IMR-90 (cell line): ENCODE data around the gene MPZL1. TPM values are rescaled to one million over a fixed set of nuclear protein-coding genes. Genes with fewer than 3 reads are reported as not detected.

Source experiments
- ATAC-seq: fragments of 200-7000 bp; cut with Tn5 transposase; 2 replicates; pipeline ENCODE4 v1.9.1; 2020; ENCODE audit warnings: low read depth, mild to moderate bottlenecking, moderate library complexity
- BruUV-seq: library from RNA; stranded (reverse); fragments of 400-500 nt; replicated peaks from 2 replicates; lab custom pipeline; 2021; lab: Mats Ljungman, UMichigan
- CTCF ChIA-PET: fragments of 300-600 bp; formaldehyde crosslinking; extraction: SDS; loops from one replicate; lab custom pipeline; 2021; ENCODE audit warnings: antibody characterized with exemption; lab: Yijun Ruan, JAX
- POLR2A ChIA-PET: fragments of 300-600 bp; sonication (Branson Sonifier 250); formaldehyde crosslinking; loops from one replicate; lab custom pipeline; 2022; ENCODE audit warnings: antibody characterized with exemption; ENCODE audit not compliant: unreplicated experiment; lab: Charles Lee
- DNase-seq: peaks from one replicate; pipeline ENCODE4 v3.0.0; 2013
- H2AFZ ChIP-seq: replicated peaks from 2 replicates; pipeline ENCODE3; 2013; ENCODE audit warnings: low read length, mild to moderate bottlenecking; ENCODE audit not compliant: poor library complexity
- H2AK5ac ChIP-seq: 2 replicates; pipeline ENCODE4 v1.6.1; 2013; ENCODE audit warnings: low read depth, low read length, inconsistent platforms
- H2AK9ac ChIP-seq: replicated peaks from 2 replicates; pipeline ENCODE3; 2013; ENCODE audit warnings: mild to moderate bottlenecking, low read depth, low read length, moderate library complexity; ENCODE audit not compliant: poor library complexity
- H2BK120ac ChIP-seq: 2 replicates; pipeline ENCODE4 v1.6.1; 2013; ENCODE audit warnings: low read depth, low read length, inconsistent platforms
- H2BK15ac ChIP-seq: 3 replicates; pipeline ENCODE4 v1.6.1; 2013; ENCODE audit warnings: low read depth, low read length, inconsistent platforms
- H2BK20ac ChIP-seq: 2 replicates; pipeline ENCODE4 v1.6.1; 2013; ENCODE audit warnings: low read depth, mild to moderate bottlenecking, inconsistent platforms, low read length, moderate library complexity
- H2BK5ac ChIP-seq: 2 replicates; pipeline ENCODE4 v1.6.1; 2013; ENCODE audit warnings: mild to moderate bottlenecking, low read depth, low read length, inconsistent platforms; ENCODE audit not compliant: poor library complexity, severe bottlenecking
- H3K14ac ChIP-seq: replicated peaks from 2 replicates; pipeline ENCODE4 v1.6.1; 2013; ENCODE audit warnings: low read depth, low read length, inconsistent platforms
- H3K18ac ChIP-seq: 2 replicates; pipeline ENCODE4 v1.6.1; 2013; ENCODE audit warnings: low read depth, low read length, control low read depth
- H3K23ac ChIP-seq: 2 replicates; pipeline ENCODE4 v1.6.1; 2013; ENCODE audit warnings: low read depth, low read length, inconsistent platforms
- H3K27ac ChIP-seq: 2 replicates; pipeline ENCODE4 v1.5.1; 2013; ENCODE audit warnings: mild to moderate bottlenecking, control low read depth, low read length; ENCODE audit not compliant: insufficient read depth
- H3K27me3 ChIP-seq: 2 replicates; pipeline ENCODE4 v1.6.1; 2013; ENCODE audit warnings: low read length; ENCODE audit not compliant: control insufficient read depth, insufficient read depth
- H3K36me3 ChIP-seq: 2 replicates; pipeline ENCODE4 v1.6.1; 2013; ENCODE audit warnings: low read length, mixed read lengths; ENCODE audit not compliant: control insufficient read depth, insufficient read depth
- H3K4ac ChIP-seq: 2 replicates; pipeline ENCODE4 v1.6.1; 2013; ENCODE audit warnings: low read depth, low read length, inconsistent platforms
- H3K4me1 ChIP-seq: 2 replicates; pipeline ENCODE4 v1.6.1; 2013; ENCODE audit warnings: low read length, mixed read lengths; ENCODE audit not compliant: control insufficient read depth, insufficient read depth
- H3K4me2 ChIP-seq: 2 replicates; pipeline ENCODE4 v1.6.1; 2013; ENCODE audit warnings: low read depth, mild to moderate bottlenecking, control low read depth, low read length, moderate library complexity
- H3K4me3 ChIP-seq: 2 replicates; pipeline ENCODE4 v1.5.1; 2013; ENCODE audit warnings: low read depth, mild to moderate bottlenecking, control low read depth, low read length, moderate library complexity; ENCODE audit not compliant: insufficient read depth
- H3K56ac ChIP-seq: 2 replicates; pipeline ENCODE4 v1.6.1; 2013; ENCODE audit warnings: low read length, inconsistent platforms; ENCODE audit not compliant: insufficient read depth; ENCODE audit errors: extremely low read depth
- H3K79me1 ChIP-seq, 2 experiments: 2 replicates each; pipeline ENCODE4 v1.6.1; 2013; ENCODE audit warnings: low read length in 2 of 2, inconsistent platforms in 1 of 2, low read depth in 1 of 2
- H3K9ac ChIP-seq: 2 replicates; pipeline ENCODE4 v1.6.1; 2013; ENCODE audit warnings: low read depth, low read length, control low read depth
- H3K9me1 ChIP-seq: 2 replicates; pipeline ENCODE4 v1.6.1; 2013; ENCODE audit warnings: low read length, inconsistent platforms; ENCODE audit not compliant: insufficient read depth
- H3K9me3 ChIP-seq: 2 replicates; pipeline ENCODE4 v1.6.1; 2013; ENCODE audit warnings: low read length; ENCODE audit not compliant: control insufficient read depth, insufficient read depth
- H4K20me1 ChIP-seq: 2 replicates; pipeline ENCODE4 v1.6.1; 2013; ENCODE audit warnings: low read length, inconsistent platforms; ENCODE audit not compliant: insufficient read depth
- H4K5ac ChIP-seq: 2 replicates; pipeline ENCODE4 v1.6.1; 2013; ENCODE audit warnings: mild to moderate bottlenecking, low read depth, low read length, control low read depth
- H4K8ac ChIP-seq, 2 experiments: 2 replicates each; pipeline ENCODE4 v1.6.1; 2013; ENCODE audit warnings: low read depth in 2 of 2, low read length in 2 of 2, control low read depth in 1 of 2, inconsistent platforms in 1 of 2
- H4K91ac ChIP-seq: 2 replicates; pipeline ENCODE4 v1.6.1; 2013; ENCODE audit warnings: low read depth, low read length, inconsistent platforms; ENCODE audit not compliant: insufficient read depth
- MAZ ChIP-seq: IDR thresholded peaks from 2 replicates; pipeline ENCODE4 v1.6.1; 2012; ENCODE audit warnings: low read depth, mild to moderate bottlenecking, low read length, improper control_type of control experiment, moderate library complexity, borderline replicate concordance
- MXI1 ChIP-seq: IDR thresholded peaks from 2 replicates; pipeline ENCODE4 v1.6.1; 2012; ENCODE audit warnings: low read depth, mild to moderate bottlenecking, low read length, moderate library complexity, borderline replicate concordance
- POLR2A ChIP-seq: IDR thresholded peaks from 2 replicates; pipeline ENCODE4 v1.6.1; 2012; ENCODE audit warnings: mild to moderate bottlenecking, low read depth, low read length
- RCOR1 ChIP-seq: IDR thresholded peaks from 2 replicates; pipeline ENCODE4 v1.6.1; 2012; ENCODE audit warnings: mild to moderate bottlenecking, low read length, improper control_type of control experiment; ENCODE audit not compliant: insufficient replicate concordance
- WGBS, 2 experiments: methylation state at CpG; one replicate each; pipeline versions ENCODE4 v1.1.5 to v1.1.7; 2013; ENCODE audit warnings: missing lambda C conversion rate in 2 of 2; ENCODE audit not compliant: insufficient read length in 1 of 2; ENCODE audit errors: extremely low coverage in 2 of 2; 5-methylcytosine and 5-hydroxymethylcytosine counted together
- dilution Hi-C: fragments of 300-500 bp; cut with HindIII; formaldehyde crosslinking; loops from one replicate; pipeline ENCODE4 v1.14.3; 2018; ENCODE audit warnings: low sequenced_read_pairs; ENCODE audit not compliant: unreplicated experiment
- in situ Hi-C: fragments of 300-500 bp; cut with MboI; formaldehyde crosslinking; loops from 3 replicates; pipeline ENCODE4 v1.14.3; 2019; ENCODE audit warnings: low sequenced_read_pairs, inconsistent platforms, mixed read lengths
- intact Hi-C: fragments of 100-400 bp; cut with micrococcal nuclease; formaldehyde crosslinking; loops from 2 replicates; pipeline ENCODE4 v1.10.0; 2022
- polyA plus RNA-seq, 3 experiments: library from polyadenylated mRNA; depleted of rRNA; stranded (reverse); fragments of >200 nt; gene quantifications; 2 replicates each; pipeline ENCODE4 v1.2.3, GENCODE V29; 2012; ENCODE audit warnings: low replicate concordance in 1 of 3
- total RNA-seq: library from RNA; depleted of rRNA; stranded (reverse); fragments of >200 nt; gene quantifications from 2 replicates; pipeline ENCODE4 v1.2.3, GENCODE V29; 2012

The MPZL1 gene
- total and polyA plus RNA-seq, 2 of the 4 experiments (the other 2 are of a cell fraction), result 55.3 to 87.3 TPM

GRCh38 chr1:167723707-167724323, 2.0 kb downstream of the MPZL1 start:
- ATAC-seq (no peak), DNase-seq (no peak)
- intact Hi-C loops, result loop anchor here (2.0 to 5.0 kb wide), 2 partner anchors 33 to 213 kb away; partner anchors contain the start of genes DCAF6 and MPC2
- no peak for TF ChIP-seq MXI1
- TF ChIP-seq MAZ, result no peak
- TF ChIP-seq POLR2A, result no peak
- no peak for TF ChIP-seq RCOR1
- Histone ChIP-seq H4K91ac (no peak overlapping the region), H2BK5ac (no peak overlapping the region), H2AK5ac (peak overlapping the region; percentile 43; the same call in 1 of the 2 replicates), H4K5ac (no peak overlapping the region), H3K9me3 (no peaks in the 10 kb centered on the region), H2BK20ac (no peak overlapping the region), H2BK15ac (no peak overlapping the region), H2AK9ac (no peak overlapping the region), H3K4me3 (peak overlapping the region; percentile 89; the same call in 1 of the 2 replicates), H3K4me1 (peaks cover 10% of the 10 kb centered on the region), H3K79me1 (peaks cover 15 to 54% of the 10 kb centered on the region in 2 experiments; a peak in 3 of 4 replicates), H3K27ac (no peak overlapping the region), H3K14ac (peak overlapping the region; percentile 76; the same call in 1 of the 2 replicates), H3K9ac (no peak overlapping the region; the same call in 1 of the 2 replicates), H3K18ac (no peak overlapping the region), H2AFZ (no peak overlapping the region), H3K36me3 (no peaks in the 10 kb centered on the region; the same call in 1 of the 2 replicates), H3K23ac (peak overlapping the region; percentile 78; the same call in 1 of the 2 replicates), H3K9me1 (peaks cover 20% of the 10 kb centered on the region), H4K8ac (no peak overlapping the region), H3K27me3 (no peaks in the 10 kb centered on the region), H3K4me2 (peak overlapping the region; percentile 92), H3K56ac (no peak overlapping the region), H4K20me1 (peaks cover 56% of the 10 kb centered on the region), H2BK120ac (no peak overlapping the region), H3K4ac (peak overlapping the region; percentile 19; the same call in 1 of the 2 replicates)
- WGBS, 2 experiments, result 100% methylated on average over 1 of the region's 2 CpGs; no CpG with 5 or more reads in 1 of the 2 experiments
- no TSS peak for BruUV-seq
- in situ Hi-C loops, result loop anchor here (5.0 kb wide), 1 partner anchor 73 kb away; no protein-coding TSS in a partner anchor
- ChIA-PET CTCF (interaction anchor here (0.6 to 1.2 kb wide), 3 partner anchors 74 to 358 kb away, joined by 4 read pairs; no protein-coding TSS in a partner anchor), POLR2A (no interaction called here)
- dilution Hi-C loops, result no loop called here
